AG04450 (cell line): Measurements from ENCODE around the gene DUSP3. TPM values are rescaled to one million over a fixed set of nuclear protein-coding genes. Genes with fewer than 3 reads are reported as not detected.

Source experiments
- CTCF ChIA-PET: fragments of 300-600, 350-600 bp; formaldehyde crosslinking; extraction: SDS; loops from one replicate; lab custom pipeline; 2022; ENCODE audit warnings: antibody characterized with exemption, inconsistent platforms; lab: Charles Lee
- POLR2A ChIA-PET: fragments of 350-600 bp; formaldehyde crosslinking; extraction: SDS; loops from one replicate; lab custom pipeline; 2021; ENCODE audit warnings: antibody characterized with exemption, inconsistent platforms; lab: Yijun Ruan, JAX
- DNase-seq: peaks from one replicate; pipeline ENCODE4 v3.0.0-alpha.2; 2011; ENCODE audit warnings: low read depth, low spot score
- H3K27ac ChIP-seq: one replicate; pipeline ENCODE4 v1.5.1; 2012; ENCODE audit warnings: low read depth, low read length, control low read depth
- H3K27me3 ChIP-seq: one replicate; pipeline ENCODE4 v1.6.0; 2012; ENCODE audit warnings: low read length; ENCODE audit not compliant: control insufficient read depth, insufficient read depth
- H3K4me3 ChIP-seq: 2 replicates; pipeline ENCODE4 v1.5.1; 2011; ENCODE audit warnings: mild to moderate bottlenecking, low read depth, low read length, control low read depth
- H3K9me3 ChIP-seq: 2 replicates; pipeline ENCODE4 v1.5.1; 2012; ENCODE audit warnings: low read length; ENCODE audit not compliant: control insufficient read depth, insufficient read depth
- CTCF ChIP-seq: IDR thresholded peaks from 2 replicates; pipeline ENCODE4 v1.5.1; 2011; ENCODE audit warnings: low read depth, low read length, control low read depth, inconsistent platforms
- polyA plus RNA-seq: library from polyadenylated mRNA; depleted of rRNA; stranded (reverse); fragments of >200 nt; gene quantifications from 2 replicates; pipeline ENCODE4 v1.2.3, GENCODE V29; 2011

The DUSP3 gene
- polyA plus RNA-seq, 1 experiment = 45.9 TPM

GRCh38 chr17:43756201-43756600, 22.6 kb downstream of the DUSP3 start:
- Histone ChIP-seq H3K9me3 (no peaks in the 10 kb centered on the region), H3K27ac (peak overlapping the region; percentile 21), H3K4me3 (no peak overlapping the region), H3K27me3 (peaks cover 33% of the 10 kb centered on the region)
- no peak for DNase-seq
- POLR2A ChIA-PET = no interaction called here
- no peak for TF ChIP-seq CTCF
- CTCF ChIA-PET = interaction anchor here (1.5 to 14.0 kb wide), 3 partner anchors 10 to 180 kb away, joined by 5 to 515 read pairs (median 5); no protein-coding TSS in a partner anchor

- Histone ChIP-seq H3K9me3 (no peaks in the 10 kb centered on the region), H3K4me3 (peak overlapping the region; percentile 31; the same call in 1 of the 2 replicates), H3K27me3 (peaks cover 33% of the 10 kb centered on the region), H3K27ac (no peak overlapping the region)
- ChIA-PET CTCF (interaction anchor here (1.7 to 14.0 kb wide), 2 partner anchors 11 to 59 kb away, joined by 5 to 515 read pairs; no protein-coding TSS in a partner anchor), POLR2A (interaction anchor here (0.6 kb wide), 2 partner anchors 64 to 225 kb away, joined by 3 to 4 read pairs; no protein-coding TSS in a partner anchor)
- no peak for TF ChIP-seq CTCF
- DNase-seq = no peak
Observed at GRCh38 chr17:43755389-43755875, 23.3 kb downstream of the DUSP3 start.

- H3K9me3 ChIP-seq = no peaks in the 10 kb centered on the region
- TF ChIP-seq CTCF = no peak
- no peak overlapping the region for H3K27ac ChIP-seq
- H3K4me3 ChIP-seq = peak overlapping the region; percentile 31; the same call in 1 of the 2 replicates
- ChIA-PET POLR2A (no interaction called here), CTCF (interaction anchor here (1.7 to 14.0 kb wide), 2 partner anchors 11 to 58 kb away, joined by 5 to 515 read pairs; no protein-coding TSS in a partner anchor)
- no peak for DNase-seq
- H3K27me3 ChIP-seq = peaks cover 33% of the 10 kb centered on the region
Observed at GRCh38 chr17:43754947-43755346, 23.8 kb downstream of the DUSP3 start.

- TF ChIP-seq CTCF = no peak
- ChIA-PET CTCF (no interaction called here), POLR2A (no interaction called here)
- H3K4me3 ChIP-seq = no peak overlapping the region
- no peak for DNase-seq
- peaks cover 26% of the 10 kb centered on the region for H3K27me3 ChIP-seq
- H3K27ac ChIP-seq = no peak overlapping the region
- no peaks in the 10 kb centered on the region for H3K9me3 ChIP-seq
Observed at GRCh38 chr17:43753493-43754129, 25.2 kb downstream of the DUSP3 start.

GRCh38 chr17:43750153-43750552, 28.6 kb downstream of the DUSP3 start:
- no peak overlapping the region for H3K27ac ChIP-seq
- H3K9me3 ChIP-seq = no peaks in the 10 kb centered on the region
- no peak overlapping the region for H3K4me3 ChIP-seq
- no peak for TF ChIP-seq CTCF
- H3K27me3 ChIP-seq = peaks cover 4% of the 10 kb centered on the region
- DNase-seq = no peak
- ChIA-PET CTCF (interaction anchor here (0.8 to 1.7 kb wide), 5 partner anchors 9 to 55 kb away, joined by 4 to 8 read pairs (median 4); partner anchors contain the start of gene SOST), POLR2A (no interaction called here)
